NCI-H187 (cell line): Measurements from ENCODE around the gene LARGE1.

Experiments used
- DNase-seq, 2 experiments: peaks; one replicate each; lab custom pipeline; 2025; lab: John Stamatoyannopoulos, UW

LARGE1 gene

GRCh38 chr22:33426451-33426850 lies 493.8 kb downstream of the LARGE1 start:
- no peak for DNase-seq

- no peak for DNase-seq
Observed at GRCh38 chr22:33421859-33422258, 498.4 kb downstream of the LARGE1 start.

GRCh38 chr22:33418484-33418883 lies 501.8 kb downstream of the LARGE1 start:
- no peak for DNase-seq

GRCh38 chr22:33415401-33415800 lies 504.9 kb downstream of the LARGE1 start:
- DNase-seq: no peak

- no peak for DNase-seq
Observed at GRCh38 chr22:33409079-33409478, 511.2 kb downstream of the LARGE1 start.

GRCh38 chr22:33405194-33405593 lies 515.1 kb downstream of the LARGE1 start:
- DNase-seq: no peak

GRCh38 chr22:33404723-33405122 lies 515.6 kb downstream of the LARGE1 start:
- DNase-seq: no peak

GRCh38 chr22:33402325-33402724 lies 518.0 kb downstream of the LARGE1 start:
- no peak for DNase-seq

GRCh38 chr22:33401291-33401690 lies 519.0 kb downstream of the LARGE1 start:
- no peak for DNase-seq

GRCh38 chr22:33400891-33401290 lies 519.4 kb downstream of the LARGE1 start:
- no peak for DNase-seq

- DNase-seq: no peak
Observed at GRCh38 chr22:33400061-33400840, 520.0 kb downstream of the LARGE1 start.

GRCh38 chr22:33397381-33397907 lies 522.8 kb downstream of the LARGE1 start:
- DNase-seq: no peak

- DNase-seq: no peak
Observed at GRCh38 chr22:33393432-33393831, 526.8 kb downstream of the LARGE1 start.

GRCh38 chr22:33391298-33391697 lies 529.0 kb downstream of the LARGE1 start:
- no peak for DNase-seq

- no peak for DNase-seq
Observed at GRCh38 chr22:33389936-33390335, 530.3 kb downstream of the LARGE1 start.

- no peak for DNase-seq
Observed at GRCh38 chr22:33386270-33386669, 534.0 kb downstream of the LARGE1 start.

- no peak for DNase-seq
Observed at GRCh38 chr22:33385611-33386010, 534.7 kb downstream of the LARGE1 start.

- DNase-seq: no peak
Observed at GRCh38 chr22:33382436-33382835, 537.8 kb downstream of the LARGE1 start.

GRCh38 chr22:33381531-33382406 lies 538.5 kb downstream of the LARGE1 start:
- no peak for DNase-seq

GRCh38 chr22:33380789-33381530 lies 539.3 kb downstream of the LARGE1 start:
- no peak for DNase-seq

- no peak for DNase-seq
Observed at GRCh38 chr22:33379836-33380235, 540.4 kb downstream of the LARGE1 start.

GRCh38 chr22:33372875-33373274 lies 547.4 kb downstream of the LARGE1 start:
- DNase-seq: no peak
